CD4-positive, alpha-beta memory T cell (primary cell): ENCODE results near the gene SEC31B. TPM values are rescaled to one million over a fixed set of nuclear protein-coding genes. Genes with fewer than 3 reads are reported as not detected.

ENCODE experiments used
- CTCF ChIA-PET: fragments of 350-600 bp; sonication (Branson Sonifier 250); formaldehyde crosslinking; loops from one replicate; lab custom pipeline; 2021; ENCODE audit warnings: inconsistent platforms; ENCODE audit not compliant: partially characterized antibody; lab: Charles Lee
- POLR2A ChIA-PET: fragments of 350-600 bp; sonication (Branson Sonifier 250); formaldehyde crosslinking; loops from one replicate; lab custom pipeline; 2021; ENCODE audit not compliant: partially characterized antibody; lab: Charles Lee
- DNase-seq, 5 donors: peaks; one replicate each; pipeline versions ENCODE4 v3.0.0 to v3.0.0-alpha.2; 2020 to 2022; ENCODE audit warnings: mixed read lengths in 1 of 5
- H3K27ac ChIP-seq: one replicate; pipeline ENCODE4 v1.7.0; 2013; ENCODE audit warnings: low read depth, low read length
- H3K27me3 ChIP-seq: 2 replicates; pipeline ENCODE4 v1.7.0; 2013; ENCODE audit warnings: mild to moderate bottlenecking, low read length, moderate library complexity; ENCODE audit not compliant: insufficient read depth
- H3K36me3 ChIP-seq: 2 replicates; pipeline ENCODE4 v1.7.0; 2013; ENCODE audit warnings: mild to moderate bottlenecking, low read length, moderate library complexity; ENCODE audit not compliant: insufficient read depth
- H3K4me1 ChIP-seq: 2 replicates; pipeline ENCODE4 v1.7.0; 2013; ENCODE audit warnings: mild to moderate bottlenecking, low read length, moderate library complexity; ENCODE audit not compliant: insufficient read depth
- H3K4me3 ChIP-seq, 2 donors: one replicate each; pipeline ENCODE4 v1.7.0; 2013; ENCODE audit warnings: low read length in 2 of 2, mild to moderate bottlenecking in 1 of 2
- H3K9me3 ChIP-seq, 2 donors: one replicate each; pipeline ENCODE4 v1.7.0; 2013; ENCODE audit warnings: low read length in 2 of 2, control low read depth in 1 of 2; ENCODE audit not compliant: control insufficient read depth in 1 of 2
- H3K27ac Mint-ChIP-seq, 7 donors: one replicate each; pipeline ENCODE4 v1.8.0; 2020 to 2021; ENCODE audit warnings: mixed read lengths in 7 of 7, mild to moderate bottlenecking in 6 of 7, inconsistent platforms in 3 of 7, moderate library complexity in 3 of 7
- H3K27me3 Mint-ChIP-seq, 2 donors: one replicate each; pipeline ENCODE4 v1.8.0; 2020 to 2021; ENCODE audit warnings: mixed read lengths in 2 of 2
- H3K36me3 Mint-ChIP-seq, 2 donors: one replicate each; pipeline ENCODE4 v1.8.0; 2020 to 2021; ENCODE audit warnings: mixed read lengths in 2 of 2, inconsistent platforms in 1 of 2, mild to moderate bottlenecking in 1 of 2
- H3K4me1 Mint-ChIP-seq, 4 donors: one replicate each; pipeline ENCODE4 v1.8.0; 2020 to 2021; ENCODE audit warnings: mixed read lengths in 4 of 4, mild to moderate bottlenecking in 1 of 4
- H3K4me3 Mint-ChIP-seq, 8 donors: one replicate each; pipeline ENCODE4 v1.8.0; 2020 to 2021; ENCODE audit warnings: mixed read lengths in 8 of 8, mild to moderate bottlenecking in 7 of 8, moderate library complexity in 6 of 8, inconsistent platforms in 3 of 8
- H3K9me3 Mint-ChIP-seq, 8 donors: one replicate each; pipeline ENCODE4 v1.8.0; 2020 to 2021; ENCODE audit warnings: mixed read lengths in 8 of 8, mild to moderate bottlenecking in 5 of 8, inconsistent platforms in 3 of 8, moderate library complexity in 1 of 8
- intact Hi-C: fragments of 100-400 bp; cut with micrococcal nuclease; formaldehyde crosslinking; loops from one replicate; pipeline ENCODE4 v1.15.1; 2023
- polyA plus RNA-seq, 2 donors: library from polyadenylated mRNA; unstranded; fragments of 300-500 nt; fragmentation: Illumina TruSeq; gene quantifications; one replicate each; pipeline ENCODE4 v1.2.3, GENCODE V29; 2021
- total RNA-seq, 2 experiments: library from RNA; stranded (reverse); gene quantifications; one replicate each; pipeline ENCODE4 v1.2.3, GENCODE V29; 2021

Gene SEC31B
- total and polyA plus RNA-seq, 4 experiments from 2014 or later = 0.76 to 70.9 (median 33.2) TPM

- POLR2A ChIA-PET = no interaction called here
- Histone ChIP-seq H3K4me1 (no peaks in the 10 kb centered on the region), H3K27me3 (no peaks in the 10 kb centered on the region), H3K27ac (no peak overlapping the region), H3K4me3 (no peak overlapping the region), H3K36me3 (no peaks in the 10 kb centered on the region), H3K9me3 (no peaks in the 10 kb centered on the region)
- H3K4me1 Mint-ChIP-seq = no peaks in the 10 kb centered on the region
- no peak for DNase-seq
- intact Hi-C loops = no loop called here
- H3K27ac Mint-ChIP-seq = no peak overlapping the region
- H3K27me3 Mint-ChIP-seq = peaks cover 1 to 3% of the 10 kb centered on the region in 2 donors
- no peak overlapping the region for H3K4me3 Mint-ChIP-seq
- no peaks in the 10 kb centered on the region for H3K9me3 Mint-ChIP-seq
- no peaks in the 10 kb centered on the region for H3K36me3 Mint-ChIP-seq
- CTCF ChIA-PET = no interaction called here
Measured at GRCh38 chr10:100468322-100468721, 51.3 kb downstream of the SEC31B start.

- ChIA-PET POLR2A (no interaction called here), CTCF (interaction anchor here (1.8 kb wide), 1 partner anchor 19 kb away, joined by 5 read pairs; no protein-coding TSS in a partner anchor)
- Histone ChIP-seq H3K9me3 (no peaks in the 10 kb centered on the region), H3K4me3 (no peak within 1 kb of the TSS), H3K36me3 (no peaks in the 10 kb centered on the region), H3K27ac (no peak within 1 kb of the TSS), H3K27me3 (no peaks in the 10 kb centered on the region), H3K4me1 (no peaks in the 10 kb centered on the region)
- Mint-ChIP-seq H3K27me3 (no peaks in the 10 kb centered on the region), H3K9me3 (peaks cover 0 to 4% (median 0%) of the 10 kb centered on the region in 8 donors), H3K4me3 (no peak within 1 kb of the TSS), H3K36me3 (no peaks in the 10 kb centered on the region), H3K27ac (peak within 1 kb of the TSS in 1 of 7 donors; percentile 55), H3K4me1 (no peaks in the 10 kb centered on the region)
- intact Hi-C loops = no loop called here
- DNase-seq = no peak
Measured at GRCh38 chr10:100462709-100463108, 57.0 kb downstream of the SEC31B start, which contains the start of gene WNT8B. TSS of gene WNT8B (plus strand) at chr10:100463009. CDS start at chr10:100463169, 160 bp downstream.

DNA sequence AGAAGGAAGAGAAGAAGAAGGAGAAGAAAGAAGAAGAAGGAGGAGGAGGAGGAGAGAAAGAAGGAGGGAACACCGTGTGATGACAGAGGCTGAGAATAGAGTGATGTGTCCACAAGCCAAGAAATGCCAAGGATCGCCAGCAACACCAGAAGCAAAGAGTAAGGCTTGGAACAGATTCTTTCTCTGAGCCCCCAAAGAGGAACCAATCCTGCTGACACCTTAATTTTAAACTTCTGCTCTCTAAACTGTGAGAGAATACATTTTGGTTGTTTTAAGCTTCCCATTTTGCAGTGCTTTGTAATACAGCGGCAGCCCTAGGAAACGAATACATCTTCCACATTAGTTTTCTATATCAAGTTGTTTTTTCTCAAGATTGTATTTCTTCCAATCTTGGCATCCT is 70.7 kb downstream of the SEC31B start:
- H3K27ac ChIP-seq = no peak overlapping the region
- Mint-ChIP-seq H3K4me3 (no peak overlapping the region), H3K27me3 (peaks cover 6% of the 10 kb centered on the region in 2 donors), H3K27ac (no peak overlapping the region), H3K36me3 (no peaks in the 10 kb centered on the region), H3K9me3 (no peaks in the 10 kb centered on the region), H3K4me1 (no peaks in the 10 kb centered on the region)
- no peaks in the 10 kb centered on the region for H3K9me3 ChIP-seq
- no peaks in the 10 kb centered on the region for H3K36me3 ChIP-seq
- no peaks in the 10 kb centered on the region for H3K27me3 ChIP-seq
- no peaks in the 10 kb centered on the region for H3K4me1 ChIP-seq
- ChIA-PET POLR2A (no interaction called here), CTCF (no interaction called here)
- DNase-seq = no peak
- intact Hi-C loops = no loop called here
- H3K4me3 ChIP-seq = no peak overlapping the region

DNA sequence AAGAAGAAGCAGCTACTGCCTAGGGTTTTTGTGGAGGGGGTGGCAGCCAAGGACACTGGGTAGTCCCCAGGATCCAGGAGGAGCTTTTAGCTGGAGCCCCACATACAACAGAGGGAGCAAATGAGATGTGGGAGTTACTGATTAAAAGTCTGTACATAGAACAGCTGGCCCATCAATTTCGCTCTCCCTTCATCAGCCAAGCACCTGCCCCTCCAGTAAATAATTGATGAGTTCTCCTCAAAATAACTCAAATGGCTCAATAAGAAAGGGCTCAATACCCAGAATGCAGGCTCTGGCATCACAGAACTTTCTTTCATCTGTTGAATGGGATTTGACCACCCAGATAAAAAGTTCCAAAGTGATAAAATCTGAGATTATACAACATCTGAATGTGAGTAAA is 72.0 kb downstream of the SEC31B start:
- no peaks in the 10 kb centered on the region for H3K36me3 ChIP-seq
- ChIA-PET CTCF (interaction anchor here (1.6 kb wide), 1 partner anchor 62 kb away, joined by 3 read pairs; no protein-coding TSS in a partner anchor), POLR2A (no interaction called here)
- no peak overlapping the region for H3K4me3 ChIP-seq
- Mint-ChIP-seq H3K4me3 (no peak overlapping the region), H3K4me1 (no peaks in the 10 kb centered on the region), H3K27ac (no peak overlapping the region), H3K36me3 (no peaks in the 10 kb centered on the region), H3K27me3 (peaks cover 6% of the 10 kb centered on the region in 2 donors), H3K9me3 (no peaks in the 10 kb centered on the region)
- no peak overlapping the region for H3K27ac ChIP-seq
- no peaks in the 10 kb centered on the region for H3K27me3 ChIP-seq
- H3K4me1 ChIP-seq = no peaks in the 10 kb centered on the region
- intact Hi-C loops = no loop called here
- no peaks in the 10 kb centered on the region for H3K9me3 ChIP-seq
- no peak for DNase-seq

DNA sequence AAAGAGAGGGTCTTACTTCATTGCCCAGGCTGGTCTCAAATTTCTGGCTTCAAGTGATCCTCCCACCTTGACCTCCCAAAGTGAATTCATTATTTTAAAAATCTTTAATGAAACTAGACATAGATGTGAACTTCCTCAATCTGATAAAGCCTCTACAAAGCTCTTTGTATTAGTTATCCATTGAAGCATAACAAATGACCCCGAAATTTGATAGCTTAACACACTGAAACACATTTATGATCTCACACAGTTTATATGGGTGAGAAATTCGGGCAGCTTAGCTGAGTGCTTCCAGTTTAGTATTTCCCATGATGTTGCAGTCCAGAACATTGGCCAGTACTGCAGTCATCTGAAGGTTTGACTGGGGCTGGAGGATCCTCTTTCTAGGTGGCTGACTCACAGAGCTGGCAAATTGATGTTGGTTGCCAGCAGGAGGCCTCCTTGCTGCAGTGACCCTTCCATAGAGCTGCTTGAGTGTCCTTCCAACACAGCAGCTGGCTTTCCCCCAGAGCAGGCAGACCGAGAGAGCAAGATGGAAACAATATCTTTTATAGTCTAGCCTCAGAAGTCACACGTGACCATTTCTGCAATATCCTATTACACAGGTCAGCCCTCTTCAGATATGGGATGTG is 73.4 kb downstream of the SEC31B start:
- ChIA-PET POLR2A (no interaction called here), CTCF (interaction anchor here (0.9 to 2.2 kb wide), 3 partner anchors 62 to 72 kb away, joined by 3 to 5 read pairs (median 3); no protein-coding TSS in a partner anchor)
- Mint-ChIP-seq H3K4me3 (no peak overlapping the region), H3K27ac (no peak overlapping the region), H3K9me3 (no peaks in the 10 kb centered on the region), H3K27me3 (peaks cover 0 to 3% of the 10 kb centered on the region in 2 donors), H3K4me1 (no peaks in the 10 kb centered on the region), H3K36me3 (no peaks in the 10 kb centered on the region)
- H3K36me3 ChIP-seq = no peaks in the 10 kb centered on the region
- no peaks in the 10 kb centered on the region for H3K9me3 ChIP-seq
- no peaks in the 10 kb centered on the region for H3K4me1 ChIP-seq
- intact Hi-C loops = no loop called here
- DNase-seq = no peak
- H3K27ac ChIP-seq = no peak overlapping the region
- H3K4me3 ChIP-seq = no peak overlapping the region
- H3K27me3 ChIP-seq = no peaks in the 10 kb centered on the region

GRCh38 chr10:100442548-100442947 is 77.1 kb downstream of the SEC31B start:
- H3K27me3 ChIP-seq = no peaks in the 10 kb centered on the region
- ChIA-PET POLR2A (no interaction called here), CTCF (interaction anchor here (0.7 to 1.0 kb wide), 3 partner anchors 10 to 105 kb away, joined by 4 read pairs; no protein-coding TSS in a partner anchor)
- H3K4me1 Mint-ChIP-seq = no peaks in the 10 kb centered on the region
- no peaks in the 10 kb centered on the region for H3K4me1 ChIP-seq
- H3K27ac Mint-ChIP-seq = no peak overlapping the region
- H3K36me3 ChIP-seq = no peaks in the 10 kb centered on the region
- no peaks in the 10 kb centered on the region for H3K9me3 Mint-ChIP-seq
- H3K36me3 Mint-ChIP-seq = no peaks in the 10 kb centered on the region
- H3K9me3 ChIP-seq = no peaks in the 10 kb centered on the region
- no peak overlapping the region for H3K27ac ChIP-seq
- no peak overlapping the region for H3K4me3 ChIP-seq
- intact Hi-C loops = no loop called here
- peaks cover 0 to 3% of the 10 kb centered on the region in 2 donors for H3K27me3 Mint-ChIP-seq
- DNase-seq = no peak
- H3K4me3 Mint-ChIP-seq = no peak overlapping the region

DNA sequence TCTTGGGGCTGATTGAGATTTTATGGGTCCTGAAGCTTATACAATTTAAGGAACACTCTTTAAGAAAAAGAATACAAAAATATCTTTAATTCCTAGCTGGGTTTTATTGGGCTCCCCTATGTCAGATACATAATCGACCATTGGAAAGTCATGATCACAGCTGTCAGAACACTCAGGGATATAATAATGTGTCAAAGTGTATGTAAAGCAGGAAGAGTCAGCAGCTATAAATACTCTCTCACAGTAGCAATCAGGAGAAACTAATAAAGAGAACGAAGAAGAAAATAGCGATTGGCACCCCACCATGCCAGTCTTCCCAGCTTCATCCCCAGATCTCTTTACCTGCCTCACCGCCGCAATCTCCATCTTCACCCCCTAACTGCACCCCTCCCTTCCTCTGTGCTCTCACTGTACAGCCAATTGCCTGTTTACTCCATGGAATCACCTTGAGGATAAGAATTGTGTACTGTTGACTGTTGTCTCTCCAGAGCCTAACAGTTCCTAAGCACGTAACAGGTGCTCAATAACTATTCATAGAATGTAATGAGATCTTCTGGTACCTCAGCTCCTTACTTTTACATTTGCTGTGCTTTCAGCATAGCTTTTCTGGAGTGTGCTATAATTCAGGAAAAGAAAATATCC is 80.9 kb downstream of the SEC31B start:
- Histone ChIP-seq H3K4me3 (no peak overlapping the region), H3K27me3 (no peaks in the 10 kb centered on the region), H3K27ac (no peak overlapping the region), H3K4me1 (no peaks in the 10 kb centered on the region), H3K9me3 (no peaks in the 10 kb centered on the region), H3K36me3 (no peaks in the 10 kb centered on the region)
- H3K4me3 Mint-ChIP-seq = no peak overlapping the region
- H3K9me3 Mint-ChIP-seq = no peaks in the 10 kb centered on the region
- intact Hi-C loops = no loop called here
- no peak for DNase-seq
- H3K27ac Mint-ChIP-seq = no peak overlapping the region
- POLR2A ChIA-PET = no interaction called here
- H3K36me3 Mint-ChIP-seq = no peaks in the 10 kb centered on the region
- CTCF ChIA-PET = interaction anchor here (0.8 to 3.6 kb wide), 5 partner anchors 43 to 101 kb away, joined by 3 to 14 read pairs (median 10); no protein-coding TSS in a partner anchor
- H3K27me3 Mint-ChIP-seq = peaks cover 1 to 2% of the 10 kb centered on the region in 2 donors
- peaks cover 0 to 1% (median under 1%) of the 10 kb centered on the region in 4 donors for H3K4me1 Mint-ChIP-seq
